GM18505 (cell line): ENCODE data around the gene ADAMTSL5.
"Not testable (repeated sequence)": the region's sequence is repeated elsewhere in the genome, so short reads cannot be mapped to it uniquely, and the experiment has no call there.

ENCODE experiments used
- ATAC-seq: cut with Tn5 transposase; IDR thresholded peaks from one replicate; pipeline ENCODE4 v1.9.1; 2021; ENCODE audit not compliant: unreplicated experiment
- POLR2A ChIP-seq: IDR thresholded peaks from 4 replicates; pipeline ENCODE4 v1.6.1; 2011; ENCODE audit warnings: borderline replicate concordance; ENCODE audit not compliant: insufficient read depth, insufficient read length; ENCODE audit errors: extremely low read depth

ADAMTSL5 gene

DNA sequence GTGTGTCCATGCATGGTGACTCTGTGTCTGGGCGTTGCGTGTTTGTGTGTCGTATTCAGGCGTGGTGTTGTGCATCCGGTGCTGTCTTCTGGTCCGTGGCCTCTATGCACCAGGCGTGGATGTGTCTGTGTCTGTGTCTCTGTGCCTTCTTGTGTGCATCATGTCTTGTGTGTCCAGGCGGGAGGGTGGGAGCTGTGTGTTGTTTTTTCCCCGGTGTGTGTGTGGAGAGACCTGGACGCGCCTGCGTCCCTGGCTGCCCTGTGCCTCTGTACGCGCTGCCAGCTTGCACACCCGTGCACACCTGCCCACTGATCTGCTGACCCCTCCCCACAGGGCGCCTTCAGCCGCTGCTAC is 12.1 kb upstream of the ADAMTSL5 start:
- no peak for ATAC-seq
- TF ChIP-seq POLR2A, result no peak

DNA sequence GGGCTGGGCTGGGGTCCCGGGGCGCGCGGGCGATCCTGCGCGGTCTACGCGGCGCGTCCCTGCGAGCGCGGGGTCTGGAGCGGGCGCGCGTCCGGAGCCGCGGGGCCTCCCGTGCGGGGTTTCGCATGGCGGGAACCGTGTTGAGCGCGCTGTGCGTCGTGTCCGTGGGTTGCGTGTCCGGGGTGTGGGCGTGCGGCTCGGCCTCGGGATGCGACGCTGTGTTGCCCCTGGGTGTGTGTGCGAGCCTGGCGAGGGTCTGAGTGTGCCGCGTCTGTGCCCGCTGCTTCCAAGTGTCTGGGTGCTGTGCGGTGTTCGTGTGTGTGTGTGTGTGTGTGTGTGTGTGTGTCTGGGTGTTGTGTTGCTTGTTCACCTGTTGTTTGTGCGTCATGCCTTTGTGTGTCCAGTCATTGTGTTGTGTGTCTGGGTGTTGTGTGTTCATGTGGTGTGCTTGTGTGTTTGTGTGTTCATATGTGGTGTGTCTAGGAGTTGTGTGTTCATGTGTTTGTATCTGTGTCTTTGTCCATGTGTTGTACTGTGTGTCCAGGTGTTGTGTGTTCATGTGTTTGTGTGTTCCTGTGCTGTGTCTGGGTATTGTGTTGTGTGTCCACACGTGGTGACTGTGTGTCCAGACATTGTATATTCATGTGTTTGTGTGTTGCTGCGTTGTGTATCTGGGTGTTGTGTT is 11.6 kb upstream of the ADAMTSL5 start:
- no peak for TF ChIP-seq POLR2A
- ATAC-seq, result no peak

DNA sequence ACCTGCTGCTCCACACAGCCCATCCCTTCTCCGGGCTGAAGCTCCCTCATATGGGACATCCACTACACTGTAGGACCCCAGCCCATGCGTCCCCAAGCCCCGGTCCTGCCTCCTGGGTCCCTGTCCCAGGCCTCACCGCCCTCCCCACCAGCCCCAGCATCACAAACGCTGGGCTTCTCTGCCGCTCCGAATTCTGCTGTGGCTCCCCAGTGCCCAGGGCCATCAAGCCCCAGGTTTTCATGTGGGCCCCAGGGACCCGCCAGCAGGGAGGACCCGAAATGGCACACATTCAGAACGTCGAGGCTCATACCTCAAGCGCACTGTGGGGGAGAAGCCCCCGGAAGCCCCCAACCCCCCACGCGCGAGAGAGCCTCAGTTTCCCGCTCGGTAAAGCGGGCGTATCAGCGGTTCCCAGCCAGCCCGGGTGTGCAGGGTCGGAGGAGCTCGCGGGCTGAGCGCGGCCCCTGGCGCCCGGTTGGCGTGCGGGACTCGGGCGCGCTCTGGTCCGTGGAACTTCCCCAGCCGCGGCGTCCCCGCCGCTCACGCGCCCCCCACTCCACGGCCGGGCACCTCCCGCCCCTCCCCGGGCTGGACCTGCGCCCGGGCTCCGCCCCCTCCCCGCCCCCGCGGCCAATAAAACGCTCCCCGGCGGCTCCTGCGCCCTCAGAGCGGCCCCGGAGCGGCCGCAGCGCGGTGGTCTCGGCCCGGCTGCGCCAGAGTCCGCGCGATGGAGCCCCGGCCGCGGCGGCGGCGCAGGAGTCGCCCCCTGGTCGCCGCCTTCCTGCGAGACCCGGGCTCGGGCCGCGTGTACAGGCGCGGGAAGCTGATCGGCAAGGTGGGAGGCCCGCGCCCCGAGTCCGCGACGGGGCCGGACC is 10.8 kb upstream of the ADAMTSL5 start, which contains the start of gene PLK5:
Gene PLK5, plus strand, starts transcription at position 666 of the 875 bp plus-strand sequence. CDS start 2,920 bp downstream, outside the sequence.
- ATAC-seq, result no peak
- no peak for TF ChIP-seq POLR2A

DNA sequence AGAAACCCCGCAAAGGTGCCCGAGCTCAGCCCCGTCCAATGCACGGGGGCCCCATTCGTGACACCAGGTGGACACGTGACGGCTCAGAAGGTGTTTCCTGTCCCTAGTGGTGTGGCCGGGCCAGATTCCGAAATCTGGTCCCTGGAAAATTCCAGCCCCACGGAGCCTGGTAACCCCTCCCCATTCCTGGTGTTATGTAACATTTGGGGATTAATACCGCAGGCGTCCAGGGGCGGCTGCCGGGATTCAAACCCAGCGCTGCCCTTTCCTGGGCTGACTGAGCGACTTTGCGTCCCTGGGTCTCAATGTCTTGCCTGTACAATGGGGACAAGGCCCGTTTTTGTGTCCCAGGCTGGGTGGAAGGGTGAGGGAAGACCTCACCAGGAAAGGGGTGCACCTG is 10.0 kb upstream of the ADAMTSL5 start:
- TF ChIP-seq POLR2A, result no peak
- no peak for ATAC-seq

DNA sequence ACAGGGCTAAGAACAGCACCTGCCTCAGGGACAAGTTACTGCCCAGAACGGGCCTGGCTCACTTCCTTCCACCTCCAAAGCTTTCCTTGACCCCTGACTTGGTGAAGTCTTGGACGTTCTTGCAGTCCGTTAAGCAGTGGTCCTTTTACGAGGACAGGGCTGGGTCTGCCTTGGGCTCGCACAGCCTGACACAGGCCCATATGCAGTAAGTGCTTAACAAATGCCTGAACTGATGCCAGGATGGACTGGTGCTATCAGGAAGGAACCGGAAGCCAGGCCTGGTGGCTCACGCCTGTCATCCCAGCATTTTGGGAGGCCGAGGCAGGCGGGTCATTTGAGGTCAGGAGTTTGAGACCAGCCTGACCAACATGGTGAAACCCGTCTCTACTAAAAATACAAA is 9.2 kb upstream of the ADAMTSL5 start:
- no peak for TF ChIP-seq POLR2A
- ATAC-seq, result no peak

DNA sequence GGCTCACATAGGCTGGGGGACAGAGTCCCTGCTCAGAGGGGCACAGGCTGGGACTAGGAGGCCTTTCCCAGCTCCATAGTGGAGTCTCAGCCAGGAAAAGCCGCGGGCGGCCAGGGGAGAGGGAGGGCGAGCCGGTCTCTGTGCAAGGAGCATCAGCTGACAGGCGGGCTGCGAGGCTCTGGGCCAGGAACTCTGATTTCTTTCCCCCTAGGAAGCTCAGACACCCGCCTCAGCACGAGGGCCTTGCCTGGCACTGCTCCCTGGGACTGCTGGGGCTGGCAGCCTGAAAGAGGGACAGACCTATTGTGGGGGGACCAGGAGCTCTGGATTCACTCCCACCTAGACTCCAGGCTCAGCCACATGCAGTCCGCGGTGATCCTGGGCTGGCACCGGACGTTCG is 8.8 kb upstream of the ADAMTSL5 start:
- no peak for ATAC-seq
- no peak for TF ChIP-seq POLR2A

DNA sequence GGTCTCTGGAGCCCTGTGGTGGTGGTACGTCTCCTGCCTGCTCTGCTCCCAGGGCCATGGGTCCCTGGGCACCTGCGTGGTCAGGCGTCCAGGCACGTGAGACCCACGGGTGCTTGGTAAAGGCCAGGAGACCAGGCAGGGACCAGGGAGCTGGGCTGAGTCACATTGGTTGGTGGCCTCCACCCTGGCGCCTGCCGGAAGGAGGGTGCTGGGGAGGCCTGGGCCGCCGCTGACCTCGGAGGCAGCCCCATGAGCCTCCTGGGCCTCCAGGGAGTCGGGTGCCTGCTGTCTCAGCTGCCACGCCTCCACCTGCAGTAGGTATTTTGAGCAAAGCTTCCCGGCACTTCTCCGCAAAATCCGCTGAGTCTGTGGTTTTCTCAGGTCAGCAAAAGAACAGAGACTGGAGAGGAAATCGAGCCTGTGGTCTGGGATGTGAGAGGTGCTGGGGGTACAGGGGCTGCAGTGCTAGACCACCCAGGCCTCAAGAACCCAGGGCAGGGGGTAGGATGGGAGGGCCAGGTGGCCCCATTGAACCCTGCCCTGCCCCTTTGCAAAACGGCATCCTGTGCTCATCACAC is 7.5 kb upstream of the ADAMTSL5 start:
- no peak for TF ChIP-seq POLR2A
- no peak for ATAC-seq

DNA sequence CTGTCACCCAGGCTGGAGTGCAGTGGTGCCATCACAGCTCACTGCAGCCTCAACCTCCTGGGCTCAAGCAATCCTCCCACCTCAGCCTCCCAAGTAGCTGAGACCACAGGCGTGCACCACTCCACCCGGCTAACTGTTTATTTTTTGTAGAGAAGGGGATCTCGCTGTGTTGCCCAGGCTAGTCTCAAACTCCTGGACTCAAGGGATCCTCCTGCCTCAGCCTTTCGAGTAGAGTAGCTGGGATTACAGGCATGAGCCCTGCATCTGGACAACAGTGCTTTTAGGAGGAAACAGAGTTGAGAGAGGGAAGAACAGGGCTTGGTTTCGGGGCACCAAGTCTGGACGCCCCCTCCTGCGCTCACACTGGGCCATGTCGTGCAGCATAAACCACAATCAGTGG is 7.0 kb upstream of the ADAMTSL5 start:
- ATAC-seq, result not testable (repeated sequence)

DNA sequence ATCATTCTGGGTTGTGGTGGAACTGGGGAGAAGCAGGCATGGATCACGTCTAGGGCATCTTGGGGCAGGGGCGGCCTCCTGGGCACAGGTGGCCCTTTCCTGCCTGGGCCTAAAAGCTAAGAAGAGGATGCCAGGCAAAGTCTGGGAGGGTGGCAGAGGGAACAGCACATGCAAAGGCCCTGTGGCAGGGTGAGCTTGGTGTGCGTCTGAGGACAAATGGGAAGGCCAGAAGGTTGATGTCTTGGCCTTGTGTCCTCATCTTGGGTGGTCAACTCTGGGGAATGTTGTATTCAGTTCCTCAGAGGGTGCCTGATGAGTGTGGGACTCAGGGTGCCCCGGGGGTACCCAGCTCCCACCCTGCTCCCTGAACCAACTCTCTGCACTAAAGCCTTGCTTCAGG is 5.7 kb upstream of the ADAMTSL5 start:
- TF ChIP-seq POLR2A, result no peak
- no peak for ATAC-seq

DNA sequence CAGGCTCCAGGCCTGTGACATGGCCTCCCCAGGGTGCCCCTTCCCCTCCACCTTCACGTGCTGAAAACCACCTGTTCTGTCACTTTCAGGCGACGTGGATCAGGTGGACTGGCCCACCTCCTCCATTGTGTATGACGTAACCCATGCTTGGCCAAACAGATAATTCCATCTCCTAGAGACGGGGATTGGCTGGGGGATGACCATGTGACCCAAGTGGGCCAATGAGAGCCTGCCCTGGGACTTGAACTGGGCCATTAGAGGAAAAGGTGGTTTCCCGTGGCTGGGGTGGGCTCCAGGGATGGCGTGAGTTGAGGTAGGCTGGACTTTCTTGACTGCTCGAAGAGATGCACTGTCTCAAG is 3.6 kb upstream of the ADAMTSL5 start:
- TF ChIP-seq POLR2A, result no peak
- no peak for ATAC-seq

DNA sequence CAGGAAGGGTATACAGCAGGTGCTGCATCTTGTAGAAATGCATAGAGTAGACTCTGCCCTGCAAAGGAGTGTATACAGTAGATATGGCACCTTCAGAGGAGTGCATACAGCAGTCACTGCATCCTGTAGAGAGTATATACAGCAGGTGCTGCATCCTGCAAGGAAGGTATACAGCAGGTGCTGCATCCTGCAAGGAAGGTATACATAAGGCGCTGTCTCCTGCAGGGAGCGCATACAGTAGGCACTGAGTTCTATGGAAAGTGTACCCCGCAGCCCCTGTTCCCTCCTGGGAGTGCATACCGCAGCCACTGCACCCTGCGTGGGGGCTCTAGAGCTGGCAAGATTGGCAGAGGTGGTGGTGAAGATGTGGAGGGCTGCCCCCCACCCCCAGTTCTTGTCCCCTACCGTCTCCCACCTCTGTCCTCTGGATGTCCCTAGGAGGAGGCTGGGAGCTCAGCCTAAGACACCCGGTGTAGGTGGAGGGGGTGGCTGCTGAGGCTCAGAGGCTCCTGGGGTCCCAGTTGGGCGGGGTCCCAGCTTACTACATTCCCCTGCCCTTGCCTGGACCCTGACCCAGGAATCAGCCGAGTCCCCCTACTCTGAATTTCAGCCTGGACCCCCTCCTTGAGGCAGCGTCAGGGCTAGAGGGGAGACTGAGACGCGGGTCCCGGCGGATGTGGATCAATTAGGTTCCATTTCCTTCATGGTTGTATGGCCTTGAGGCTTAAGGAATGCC is 2.3 kb upstream of the ADAMTSL5 start:
- no peak for ATAC-seq
- TF ChIP-seq POLR2A, result no peak

DNA sequence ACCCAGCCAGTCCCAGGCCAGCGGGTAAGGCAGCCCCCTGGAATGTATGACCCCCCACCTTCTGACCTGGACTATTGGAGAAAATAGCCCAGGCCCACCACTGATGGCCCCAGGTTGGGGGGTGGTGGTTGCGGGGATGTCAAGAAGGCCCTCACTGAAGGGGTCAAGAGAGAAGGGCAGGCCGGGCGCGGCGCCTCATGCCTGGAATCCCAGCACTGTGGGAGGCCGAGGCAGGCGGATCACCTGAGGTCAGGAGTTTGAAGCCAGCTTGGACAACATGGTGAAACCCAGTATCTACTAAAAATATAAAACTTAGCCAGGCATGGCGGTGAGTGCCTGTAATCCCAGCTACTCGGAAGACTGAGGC is 1.5 kb upstream of the ADAMTSL5 start:
- no peak for TF ChIP-seq POLR2A

DNA sequence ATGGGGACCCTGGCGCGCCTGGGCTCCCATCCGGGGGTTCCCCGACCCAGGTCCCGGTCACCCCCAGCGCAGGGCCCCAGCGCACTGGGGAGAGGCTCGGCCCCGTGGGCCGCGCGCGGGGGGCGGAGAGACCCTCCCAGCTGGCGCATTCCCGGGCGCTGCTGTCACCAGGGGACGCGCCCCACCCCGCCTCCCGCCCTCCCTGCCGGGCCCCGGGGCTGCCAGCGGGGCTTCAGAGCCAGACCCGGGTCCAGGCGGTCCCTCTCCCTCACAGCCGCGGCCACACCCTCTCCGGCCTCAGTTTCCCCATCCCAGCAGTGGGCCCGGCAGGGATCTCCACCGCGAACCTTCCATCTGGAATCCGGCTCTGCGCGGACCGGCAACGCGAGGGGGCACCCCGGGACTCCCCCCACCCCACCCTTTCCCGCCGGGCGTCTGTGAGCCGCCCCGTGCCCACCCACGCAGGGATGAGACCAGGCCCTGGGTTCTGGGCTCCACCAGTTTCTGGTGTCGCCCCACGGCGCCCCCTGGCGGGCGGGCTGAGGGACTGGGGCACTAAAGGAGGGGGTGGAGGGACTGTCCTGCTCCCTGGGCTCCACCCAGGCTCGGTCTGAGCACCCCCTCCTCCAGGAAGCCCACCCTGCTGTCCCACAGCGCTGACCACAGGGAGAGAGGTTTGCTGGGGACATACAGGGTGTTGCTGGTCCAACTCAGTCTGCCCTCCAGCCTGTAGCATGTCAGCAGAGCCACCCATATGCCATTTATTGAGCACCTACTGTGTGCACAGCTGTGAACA is 878 bp upstream of the ADAMTSL5 start:
- no peak for TF ChIP-seq POLR2A
- ATAC-seq, result no peak

More for the DNA sequence above, 1.5 kb upstream of the ADAMTSL5 start:
- no peak for ATAC-seq
